K562 (cell line): Measurements from ENCODE around the gene PRRT2. TPM values are rescaled to one million over a fixed set of nuclear protein-coding genes. Genes with fewer than 3 reads are reported as not detected.

Experiments used
- HIVEP1 ChIP-seq: fragments of 250-450 bp; sonication (Bioruptor Pico); IDR thresholded peaks from 2 replicates; pipeline ENCODE4 v1.4.0; 2020; ENCODE audit warnings: mild to moderate bottlenecking
- MAFF ChIP-seq: IDR thresholded peaks from 2 replicates; pipeline ENCODE4 v1.6.1; 2012; ENCODE audit warnings: low read length, improper control_type of control experiment
- PHF21A ChIP-seq: fragments of 450-650 bp; IDR thresholded peaks from 2 replicates; pipeline ENCODE4 v1.6.1; 2017; ENCODE audit warnings: low read depth, borderline replicate concordance
- polyA plus RNA-seq, 8 experiments: library from polyadenylated mRNA; depleted of rRNA in 4 of 8; stranded (reverse) in 5 of 8; unstranded in 3 of 8; fragments of >200 nt; fragmentation: Nextera tagmentation in 2 of 8; fragmentation: Illumina TruSeq in 1 of 8; extraction: Ambion mirVana in 2 of 8; extraction: Trizol in 1 of 8; gene quantifications; 2 replicates each; pipeline versions ENCODE4 v1.2.1 to v1.2.3, GENCODE V29; 2011 to 2014; ENCODE audit warnings: inconsistent platforms in 1 of 8, missing spikeins in 1 of 8
- total RNA-seq, 7 experiments: library from RNA; depleted of rRNA in 6 of 7; stranded (reverse); fragments of >200 nt in 6 of 7; fragmentation: Illumina TruSeq in 2 of 7; extraction: Trizol in 2 of 7; gene quantifications; 2 replicates each; pipeline versions ENCODE4 v1.2.1 to v1.2.3, GENCODE V29; 2011 to 2021; ENCODE audit warnings: low replicate concordance in 1 of 7
- TF ChIP-seq, protein P1 (sequence below): fragments of 450-650 bp; IDR thresholded peaks from 2 replicates; pipeline ENCODE4 v1.6.1; 2016; ENCODE audit warnings: mild to moderate bottlenecking, moderate library complexity
- TF ChIP-seq, protein P2 (sequence below): fragments of 450-650 bp; IDR thresholded peaks from 2 replicates; pipeline ENCODE4 v1.6.1; 2016; ENCODE audit warnings: antibody characterized with exemption
- TF ChIP-seq, protein P3 (sequence below): sonication (generic); formaldehyde crosslinking; IDR thresholded peaks from 2 replicates; pipeline ENCODE4 v1.8.0; 2023; ENCODE audit warnings: missing genetic modification reagents, mild to moderate bottlenecking, borderline replicate concordance

PRRT2 gene
- total and polyA plus RNA-seq, 9 of the 15 experiments (the other 6 are each of a cell fraction or from before 2014, with no cell fraction given): 0.11 to 1.0 (median 0.42) TPM; not detected in 2

DNA sequence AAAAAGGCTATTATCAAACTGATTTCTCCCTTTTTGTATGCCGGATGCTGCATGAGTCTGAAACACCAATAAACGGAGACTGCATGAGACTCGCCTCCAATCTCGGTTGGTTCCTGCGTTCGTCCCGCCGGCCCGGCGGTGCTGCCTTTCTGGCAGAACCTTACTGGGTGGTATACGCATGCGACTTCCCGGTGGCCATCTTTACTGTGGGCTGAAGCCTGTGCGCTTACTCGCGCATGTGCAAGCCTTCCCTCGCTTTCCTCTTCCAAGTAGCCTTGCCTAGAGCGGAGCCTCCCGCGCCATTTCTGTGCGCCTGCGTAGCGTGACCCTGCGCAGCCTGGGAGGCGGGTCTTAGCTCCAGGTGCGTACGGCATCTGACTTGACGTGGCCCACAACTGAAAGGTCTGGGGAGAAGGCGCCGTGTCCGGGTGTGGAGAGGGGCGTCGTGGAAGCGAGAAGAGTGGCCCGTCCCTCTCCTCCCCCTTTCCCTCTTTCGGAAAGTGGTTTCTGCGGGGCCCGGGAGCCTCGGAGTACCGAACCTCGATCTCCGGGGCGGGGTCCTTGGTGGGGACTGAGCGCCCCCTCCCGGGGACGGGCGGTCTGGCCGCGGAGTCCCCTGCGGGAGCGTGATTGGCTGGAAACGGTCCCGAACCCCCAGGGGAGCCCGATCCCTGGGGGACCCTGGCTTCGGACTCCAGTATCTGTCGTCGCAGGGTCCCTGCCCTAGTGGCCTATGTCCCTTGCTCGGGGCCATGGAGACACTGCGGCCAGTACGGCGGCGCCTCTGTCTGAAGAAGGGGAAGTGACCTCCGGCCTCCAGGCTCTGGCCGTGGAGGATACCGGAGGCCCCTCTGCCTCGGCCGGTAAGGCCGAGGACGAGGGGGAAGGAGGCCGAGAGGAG, 4.0 kb downstream of the PRRT2 start, which contains the start of gene PAGR1 (continued):
- TF ChIP-seq, protein P1, sequence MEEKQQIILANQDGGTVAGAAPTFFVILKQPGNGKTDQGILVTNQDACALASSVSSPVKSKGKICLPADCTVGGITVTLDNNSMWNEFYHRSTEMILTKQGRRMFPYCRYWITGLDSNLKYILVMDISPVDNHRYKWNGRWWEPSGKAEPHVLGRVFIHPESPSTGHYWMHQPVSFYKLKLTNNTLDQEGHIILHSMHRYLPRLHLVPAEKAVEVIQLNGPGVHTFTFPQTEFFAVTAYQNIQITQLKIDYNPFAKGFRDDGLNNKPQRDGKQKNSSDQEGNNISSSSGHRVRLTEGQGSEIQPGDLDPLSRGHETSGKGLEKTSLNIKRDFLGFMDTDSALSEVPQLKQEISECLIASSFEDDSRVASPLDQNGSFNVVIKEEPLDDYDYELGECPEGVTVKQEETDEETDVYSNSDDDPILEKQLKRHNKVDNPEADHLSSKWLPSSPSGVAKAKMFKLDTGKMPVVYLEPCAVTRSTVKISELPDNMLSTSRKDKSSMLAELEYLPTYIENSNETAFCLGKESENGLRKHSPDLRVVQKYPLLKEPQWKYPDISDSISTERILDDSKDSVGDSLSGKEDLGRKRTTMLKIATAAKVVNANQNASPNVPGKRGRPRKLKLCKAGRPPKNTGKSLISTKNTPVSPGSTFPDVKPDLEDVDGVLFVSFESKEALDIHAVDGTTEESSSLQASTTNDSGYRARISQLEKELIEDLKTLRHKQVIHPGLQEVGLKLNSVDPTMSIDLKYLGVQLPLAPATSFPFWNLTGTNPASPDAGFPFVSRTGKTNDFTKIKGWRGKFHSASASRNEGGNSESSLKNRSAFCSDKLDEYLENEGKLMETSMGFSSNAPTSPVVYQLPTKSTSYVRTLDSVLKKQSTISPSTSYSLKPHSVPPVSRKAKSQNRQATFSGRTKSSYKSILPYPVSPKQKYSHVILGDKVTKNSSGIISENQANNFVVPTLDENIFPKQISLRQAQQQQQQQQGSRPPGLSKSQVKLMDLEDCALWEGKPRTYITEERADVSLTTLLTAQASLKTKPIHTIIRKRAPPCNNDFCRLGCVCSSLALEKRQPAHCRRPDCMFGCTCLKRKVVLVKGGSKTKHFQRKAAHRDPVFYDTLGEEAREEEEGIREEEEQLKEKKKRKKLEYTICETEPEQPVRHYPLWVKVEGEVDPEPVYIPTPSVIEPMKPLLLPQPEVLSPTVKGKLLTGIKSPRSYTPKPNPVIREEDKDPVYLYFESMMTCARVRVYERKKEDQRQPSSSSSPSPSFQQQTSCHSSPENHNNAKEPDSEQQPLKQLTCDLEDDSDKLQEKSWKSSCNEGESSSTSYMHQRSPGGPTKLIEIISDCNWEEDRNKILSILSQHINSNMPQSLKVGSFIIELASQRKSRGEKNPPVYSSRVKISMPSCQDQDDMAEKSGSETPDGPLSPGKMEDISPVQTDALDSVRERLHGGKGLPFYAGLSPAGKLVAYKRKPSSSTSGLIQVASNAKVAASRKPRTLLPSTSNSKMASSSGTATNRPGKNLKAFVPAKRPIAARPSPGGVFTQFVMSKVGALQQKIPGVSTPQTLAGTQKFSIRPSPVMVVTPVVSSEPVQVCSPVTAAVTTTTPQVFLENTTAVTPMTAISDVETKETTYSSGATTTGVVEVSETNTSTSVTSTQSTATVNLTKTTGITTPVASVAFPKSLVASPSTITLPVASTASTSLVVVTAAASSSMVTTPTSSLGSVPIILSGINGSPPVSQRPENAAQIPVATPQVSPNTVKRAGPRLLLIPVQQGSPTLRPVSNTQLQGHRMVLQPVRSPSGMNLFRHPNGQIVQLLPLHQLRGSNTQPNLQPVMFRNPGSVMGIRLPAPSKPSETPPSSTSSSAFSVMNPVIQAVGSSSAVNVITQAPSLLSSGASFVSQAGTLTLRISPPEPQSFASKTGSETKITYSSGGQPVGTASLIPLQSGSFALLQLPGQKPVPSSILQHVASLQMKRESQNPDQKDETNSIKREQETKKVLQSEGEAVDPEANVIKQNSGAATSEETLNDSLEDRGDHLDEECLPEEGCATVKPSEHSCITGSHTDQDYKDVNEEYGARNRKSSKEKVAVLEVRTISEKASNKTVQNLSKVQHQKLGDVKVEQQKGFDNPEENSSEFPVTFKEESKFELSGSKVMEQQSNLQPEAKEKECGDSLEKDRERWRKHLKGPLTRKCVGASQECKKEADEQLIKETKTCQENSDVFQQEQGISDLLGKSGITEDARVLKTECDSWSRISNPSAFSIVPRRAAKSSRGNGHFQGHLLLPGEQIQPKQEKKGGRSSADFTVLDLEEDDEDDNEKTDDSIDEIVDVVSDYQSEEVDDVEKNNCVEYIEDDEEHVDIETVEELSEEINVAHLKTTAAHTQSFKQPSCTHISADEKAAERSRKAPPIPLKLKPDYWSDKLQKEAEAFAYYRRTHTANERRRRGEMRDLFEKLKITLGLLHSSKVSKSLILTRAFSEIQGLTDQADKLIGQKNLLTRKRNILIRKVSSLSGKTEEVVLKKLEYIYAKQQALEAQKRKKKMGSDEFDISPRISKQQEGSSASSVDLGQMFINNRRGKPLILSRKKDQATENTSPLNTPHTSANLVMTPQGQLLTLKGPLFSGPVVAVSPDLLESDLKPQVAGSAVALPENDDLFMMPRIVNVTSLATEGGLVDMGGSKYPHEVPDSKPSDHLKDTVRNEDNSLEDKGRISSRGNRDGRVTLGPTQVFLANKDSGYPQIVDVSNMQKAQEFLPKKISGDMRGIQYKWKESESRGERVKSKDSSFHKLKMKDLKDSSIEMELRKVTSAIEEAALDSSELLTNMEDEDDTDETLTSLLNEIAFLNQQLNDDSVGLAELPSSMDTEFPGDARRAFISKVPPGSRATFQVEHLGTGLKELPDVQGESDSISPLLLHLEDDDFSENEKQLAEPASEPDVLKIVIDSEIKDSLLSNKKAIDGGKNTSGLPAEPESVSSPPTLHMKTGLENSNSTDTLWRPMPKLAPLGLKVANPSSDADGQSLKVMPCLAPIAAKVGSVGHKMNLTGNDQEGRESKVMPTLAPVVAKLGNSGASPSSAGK: peak; percentile 83
- TF ChIP-seq, protein P2, sequence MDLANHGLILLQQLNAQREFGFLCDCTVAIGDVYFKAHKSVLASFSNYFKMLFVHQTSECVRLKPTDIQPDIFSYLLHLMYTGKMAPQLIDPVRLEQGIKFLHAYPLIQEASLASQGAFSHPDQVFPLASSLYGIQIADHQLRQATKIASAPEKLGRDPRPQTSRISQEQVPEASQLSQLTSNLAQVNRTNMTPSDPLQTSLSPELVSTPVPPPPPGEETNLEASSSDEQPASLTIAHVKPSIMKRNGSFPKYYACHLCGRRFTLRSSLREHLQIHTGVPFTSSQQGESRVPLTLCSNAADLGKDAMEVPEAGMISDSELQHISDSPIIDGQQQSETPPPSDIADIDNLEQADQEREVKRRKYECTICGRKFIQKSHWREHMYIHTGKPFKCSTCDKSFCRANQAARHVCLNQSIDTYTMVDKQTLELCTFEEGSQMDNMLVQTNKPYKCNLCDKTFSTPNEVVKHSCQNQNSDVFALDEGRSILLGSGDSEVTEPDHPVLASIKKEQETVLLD: peak; percentile 99
- no peak for TF ChIP-seq MAFF
- TF ChIP-seq, protein P3, sequence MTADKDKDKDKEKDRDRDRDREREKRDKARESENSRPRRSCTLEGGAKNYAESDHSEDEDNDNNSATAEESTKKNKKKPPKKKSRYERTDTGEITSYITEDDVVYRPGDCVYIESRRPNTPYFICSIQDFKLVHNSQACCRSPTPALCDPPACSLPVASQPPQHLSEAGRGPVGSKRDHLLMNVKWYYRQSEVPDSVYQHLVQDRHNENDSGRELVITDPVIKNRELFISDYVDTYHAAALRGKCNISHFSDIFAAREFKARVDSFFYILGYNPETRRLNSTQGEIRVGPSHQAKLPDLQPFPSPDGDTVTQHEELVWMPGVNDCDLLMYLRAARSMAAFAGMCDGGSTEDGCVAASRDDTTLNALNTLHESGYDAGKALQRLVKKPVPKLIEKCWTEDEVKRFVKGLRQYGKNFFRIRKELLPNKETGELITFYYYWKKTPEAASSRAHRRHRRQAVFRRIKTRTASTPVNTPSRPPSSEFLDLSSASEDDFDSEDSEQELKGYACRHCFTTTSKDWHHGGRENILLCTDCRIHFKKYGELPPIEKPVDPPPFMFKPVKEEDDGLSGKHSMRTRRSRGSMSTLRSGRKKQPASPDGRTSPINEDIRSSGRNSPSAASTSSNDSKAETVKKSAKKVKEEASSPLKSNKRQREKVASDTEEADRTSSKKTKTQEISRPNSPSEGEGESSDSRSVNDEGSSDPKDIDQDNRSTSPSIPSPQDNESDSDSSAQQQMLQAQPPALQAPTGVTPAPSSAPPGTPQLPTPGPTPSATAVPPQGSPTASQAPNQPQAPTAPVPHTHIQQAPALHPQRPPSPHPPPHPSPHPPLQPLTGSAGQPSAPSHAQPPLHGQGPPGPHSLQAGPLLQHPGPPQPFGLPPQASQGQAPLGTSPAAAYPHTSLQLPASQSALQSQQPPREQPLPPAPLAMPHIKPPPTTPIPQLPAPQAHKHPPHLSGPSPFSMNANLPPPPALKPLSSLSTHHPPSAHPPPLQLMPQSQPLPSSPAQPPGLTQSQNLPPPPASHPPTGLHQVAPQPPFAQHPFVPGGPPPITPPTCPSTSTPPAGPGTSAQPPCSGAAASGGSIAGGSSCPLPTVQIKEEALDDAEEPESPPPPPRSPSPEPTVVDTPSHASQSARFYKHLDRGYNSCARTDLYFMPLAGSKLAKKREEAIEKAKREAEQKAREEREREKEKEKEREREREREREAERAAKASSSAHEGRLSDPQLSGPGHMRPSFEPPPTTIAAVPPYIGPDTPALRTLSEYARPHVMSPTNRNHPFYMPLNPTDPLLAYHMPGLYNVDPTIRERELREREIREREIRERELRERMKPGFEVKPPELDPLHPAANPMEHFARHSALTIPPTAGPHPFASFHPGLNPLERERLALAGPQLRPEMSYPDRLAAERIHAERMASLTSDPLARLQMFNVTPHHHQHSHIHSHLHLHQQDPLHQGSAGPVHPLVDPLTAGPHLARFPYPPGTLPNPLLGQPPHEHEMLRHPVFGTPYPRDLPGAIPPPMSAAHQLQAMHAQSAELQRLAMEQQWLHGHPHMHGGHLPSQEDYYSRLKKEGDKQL (CRISPR knock-in tag): no peak
- TF ChIP-seq HIVEP1 (CRISPR knock-in tag): peak; percentile 75; the same call in 1 of the 2 replicates
- peak; percentile 60; the same call in 1 of the 2 replicates for TF ChIP-seq PHF21A
